Left renal pelvis (tissue), 4 donors: ENCODE results near the gene GABRB2. TPM values are rescaled to one million over a fixed set of nuclear protein-coding genes. Genes with fewer than 3 reads are reported as not detected.

ENCODE experiments used
- DNase-seq, 4 donors: peaks; one replicate each; pipeline ENCODE4 v3.0.0-alpha.2; 2013; ENCODE audit warnings: low read depth in 4 of 4, low spot score in 3 of 4
- polyA plus RNA-seq, 4 donors: library from polyadenylated mRNA; unstranded; fragments of 120-200 nt; gene quantifications; one replicate each; pipeline ENCODE4 v1.2.1, GENCODE V29; 2013; ENCODE audit not compliant: insufficient read length in 4 of 4

Gene GABRB2
- polyA plus RNA-seq, 4 donors, result 0.60 to 2.6 (median 1.7) TPM

DNA sequence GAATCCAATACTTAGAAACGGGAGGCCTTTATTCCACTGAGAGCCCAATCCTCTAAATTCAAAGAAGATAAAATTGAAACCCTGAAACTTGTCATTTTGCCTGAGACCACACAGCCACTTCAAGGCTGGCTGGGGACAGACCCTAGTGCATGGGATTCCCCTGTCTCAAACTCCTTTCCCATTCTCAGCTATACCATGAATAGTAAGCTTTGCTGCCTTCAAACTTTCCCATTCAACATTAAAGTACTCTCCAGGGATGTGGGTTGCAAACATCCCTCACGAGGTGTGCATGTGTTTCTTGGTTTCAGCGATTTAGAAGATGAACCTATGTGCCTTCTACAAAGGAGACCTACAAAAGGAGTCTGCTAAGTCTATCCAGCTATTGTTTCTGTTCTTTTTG, 64.6 kb downstream of the GABRB2 start:
- no peak for DNase-seq

DNA sequence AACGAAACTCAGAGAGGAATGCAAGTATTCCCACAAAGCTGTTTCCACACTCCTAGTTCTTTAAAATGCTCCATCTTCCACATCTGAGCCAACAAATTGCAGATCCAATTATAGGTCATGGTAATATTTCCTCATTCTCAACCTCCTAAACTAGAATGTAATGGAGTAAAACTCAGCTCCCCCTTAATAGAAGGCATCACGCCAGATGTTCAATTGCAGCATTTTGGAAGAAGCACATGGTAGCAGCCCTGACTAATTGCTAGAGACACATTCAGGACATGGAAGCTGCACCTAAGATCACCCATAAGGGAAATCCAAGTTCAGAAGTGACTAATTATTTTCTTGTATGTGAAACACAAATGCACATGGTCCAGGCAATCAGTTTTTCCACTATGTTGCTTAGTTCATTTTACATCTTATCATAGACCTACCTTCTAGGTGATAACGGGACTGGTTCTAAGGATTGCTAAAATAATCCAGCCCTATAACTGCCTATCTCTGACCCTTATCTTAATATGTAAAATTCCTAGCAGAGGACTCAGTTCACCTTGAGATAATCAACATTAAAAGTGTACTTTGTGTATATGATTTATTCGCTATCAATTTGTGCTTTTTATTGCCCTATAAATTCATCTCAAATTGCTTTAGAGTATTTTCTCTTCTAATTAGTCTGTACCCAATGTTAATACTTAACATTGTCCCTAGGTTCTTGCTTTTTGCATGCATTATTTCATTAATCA, 75.1 kb downstream of the GABRB2 start:
- DNase-seq, result no peak

DNA sequence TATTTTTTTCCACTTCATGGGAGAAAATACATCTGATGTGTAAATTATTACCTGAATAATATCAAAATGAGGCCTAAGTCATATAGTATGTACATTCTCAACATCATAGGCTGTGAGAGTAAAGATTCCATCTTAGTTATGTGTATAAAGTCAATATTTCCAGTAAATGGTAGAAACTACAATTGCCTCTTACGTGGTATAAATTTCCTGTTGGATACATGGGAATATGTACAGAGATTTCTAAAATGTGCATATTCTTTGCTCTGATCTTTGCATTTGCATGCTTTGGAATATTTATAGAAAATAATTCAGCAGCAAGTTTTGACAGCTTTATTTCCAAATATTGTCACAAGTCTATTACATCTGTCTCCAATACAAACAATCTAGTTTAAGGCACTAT, 78.8 kb downstream of the GABRB2 start:
- DNase-seq, result no peak

DNA sequence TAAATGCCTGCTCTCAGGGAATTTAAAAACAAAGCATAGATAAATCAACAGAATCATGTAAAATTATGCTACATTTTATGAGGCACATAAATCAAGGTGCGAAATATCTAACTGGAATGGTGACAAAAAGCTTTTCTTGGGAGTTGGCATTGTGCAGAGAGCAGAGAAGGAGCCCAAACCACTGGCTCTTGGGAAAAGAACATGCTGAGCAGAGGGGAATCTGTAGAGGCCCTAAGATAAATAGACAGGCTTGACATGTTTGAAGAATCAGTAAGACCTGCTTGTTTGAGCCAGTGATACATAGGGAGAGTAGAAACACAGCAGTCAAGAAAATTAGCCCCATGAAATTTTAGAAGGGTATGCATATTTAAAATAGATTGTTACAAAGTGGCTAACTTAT, 85.8 kb downstream of the GABRB2 start:
- DNase-seq, result no peak

DNA sequence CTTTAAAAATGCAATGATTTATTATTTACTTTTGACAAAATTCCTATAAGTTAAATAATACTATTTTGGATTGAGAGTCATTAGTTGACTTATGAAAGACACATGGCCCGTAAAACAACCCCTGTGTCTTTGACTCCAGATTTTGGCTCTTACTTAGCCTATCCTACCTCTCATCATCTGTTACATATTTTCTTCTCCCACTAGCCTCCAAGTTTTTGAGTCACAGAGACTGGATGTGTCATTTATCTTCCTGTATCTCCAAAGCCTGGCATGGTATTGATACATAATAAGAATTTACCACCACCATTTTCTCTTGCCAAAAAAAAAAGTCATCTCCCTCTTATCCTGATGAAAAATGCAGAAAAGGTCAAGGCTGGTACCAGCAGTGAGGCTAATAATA, 99.9 kb downstream of the GABRB2 start:
- no peak for DNase-seq

DNA sequence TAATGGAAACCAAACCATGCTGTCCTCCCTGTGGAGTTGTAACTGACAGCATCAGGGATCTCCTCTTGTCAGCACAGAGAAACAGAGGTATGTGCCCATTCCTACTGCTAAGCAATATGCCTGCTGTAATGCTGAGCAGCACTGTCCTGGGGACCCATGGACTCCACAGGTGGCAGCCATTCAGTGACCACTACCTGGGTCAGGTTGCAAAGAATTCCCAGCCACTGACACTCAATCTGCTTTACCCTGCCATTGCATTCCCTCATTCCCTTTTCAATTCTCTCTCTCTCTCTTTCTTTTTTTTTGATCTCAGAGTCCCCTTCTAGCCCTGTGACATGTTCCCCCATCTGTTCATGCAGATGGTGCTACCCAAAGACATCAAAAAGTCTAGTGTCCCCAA, 104.1 kb downstream of the GABRB2 start:
- no peak for DNase-seq

DNA sequence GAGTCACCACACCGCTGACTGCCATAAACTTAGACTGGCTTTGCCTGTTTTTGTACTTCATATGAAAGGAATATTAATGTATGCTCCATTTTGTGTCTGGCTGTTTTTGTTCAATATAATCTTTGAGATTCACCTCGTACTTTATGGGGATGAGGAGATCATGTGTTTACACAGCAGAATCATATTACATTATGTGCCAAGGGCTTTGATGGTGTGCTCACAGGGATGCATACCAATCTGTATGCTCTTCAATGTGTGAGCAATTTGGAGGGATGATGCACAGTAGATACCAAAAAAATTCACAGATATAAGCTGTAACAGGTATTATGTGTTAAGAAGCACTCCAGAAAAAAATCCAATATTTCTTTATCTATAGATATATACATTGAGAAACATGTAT, 113.7 kb downstream of the GABRB2 start:
- no peak for DNase-seq

DNA sequence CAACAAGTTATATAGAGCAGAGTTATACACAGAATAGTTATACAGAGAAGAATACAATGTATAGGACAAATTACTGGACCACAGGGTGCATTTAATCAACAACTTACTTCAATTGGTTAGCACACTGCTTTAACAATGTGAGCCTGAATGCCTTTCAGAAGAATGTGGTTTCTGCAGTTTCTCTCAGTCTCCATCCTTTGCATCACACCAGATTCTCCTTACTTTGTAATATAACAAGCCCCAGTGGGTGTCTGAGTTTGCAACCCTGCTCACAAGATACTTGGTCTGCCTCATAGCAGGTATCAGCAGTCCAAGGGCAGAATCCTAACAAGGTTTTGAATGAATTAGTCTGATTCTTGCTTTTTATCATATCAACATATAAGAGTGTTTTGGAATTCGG, 114.6 kb downstream of the GABRB2 start:
- no peak for DNase-seq

DNA sequence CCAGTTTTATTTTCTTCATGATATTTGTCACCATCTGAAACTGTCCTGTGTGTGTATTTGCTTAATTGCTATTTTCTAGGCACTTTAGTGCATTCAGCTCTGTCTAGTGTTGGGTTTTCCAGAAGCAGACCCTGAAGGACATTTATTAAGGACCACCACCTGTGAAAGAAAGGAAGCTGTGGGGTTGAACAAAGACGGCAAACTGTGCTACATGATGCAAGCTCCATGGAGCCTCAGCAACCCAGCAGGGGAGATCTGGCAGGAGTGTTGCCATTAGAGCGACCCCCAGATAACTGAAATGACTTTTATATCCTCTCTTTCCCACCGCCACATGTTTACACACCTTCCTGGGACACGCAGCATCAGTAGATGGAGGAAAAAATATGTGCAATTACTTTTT, 125.5 kb downstream of the GABRB2 start:
- no peak for DNase-seq

DNA sequence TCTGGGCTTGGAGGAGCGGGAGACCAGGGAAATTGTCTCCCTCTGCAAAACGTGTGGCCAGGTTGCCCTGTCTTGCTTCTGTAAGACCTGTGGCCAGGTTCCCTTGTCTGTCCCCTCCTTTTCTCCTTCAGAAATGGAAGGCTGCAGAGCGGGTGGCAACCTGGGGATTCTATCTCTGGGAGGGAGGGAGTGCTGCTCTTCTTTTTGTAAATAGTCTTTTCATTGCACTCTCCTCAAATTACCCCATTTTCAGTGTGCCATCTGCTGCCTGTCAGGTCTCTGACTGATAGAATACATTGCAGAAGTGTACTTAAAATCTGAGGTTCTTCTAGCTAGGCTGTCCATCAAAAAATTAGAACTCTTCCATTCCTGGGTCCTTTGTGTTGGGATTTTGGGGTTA, 126.0 kb downstream of the GABRB2 start:
- DNase-seq, result peak in 1 of 4 donors; percentile 14

DNA sequence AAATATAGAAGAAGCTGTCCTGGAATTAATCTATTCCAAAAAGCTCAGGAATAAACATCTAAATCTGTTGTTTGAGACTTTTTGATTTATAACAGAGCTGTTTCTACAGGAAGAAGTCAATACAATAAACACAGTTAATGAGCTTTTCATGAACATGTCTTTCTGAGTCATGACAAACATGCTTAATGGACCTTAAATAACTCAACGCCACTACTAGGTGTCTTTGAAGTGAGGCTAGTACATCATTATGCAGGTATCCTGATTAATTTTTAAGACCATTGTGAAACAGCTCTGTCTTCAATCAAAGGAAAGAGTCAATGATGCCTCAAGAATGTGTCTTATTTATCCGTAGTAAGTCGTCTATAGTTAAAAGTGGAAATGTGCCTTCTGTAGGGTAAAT, 131.6 kb downstream of the GABRB2 start:
- no peak for DNase-seq

DNA sequence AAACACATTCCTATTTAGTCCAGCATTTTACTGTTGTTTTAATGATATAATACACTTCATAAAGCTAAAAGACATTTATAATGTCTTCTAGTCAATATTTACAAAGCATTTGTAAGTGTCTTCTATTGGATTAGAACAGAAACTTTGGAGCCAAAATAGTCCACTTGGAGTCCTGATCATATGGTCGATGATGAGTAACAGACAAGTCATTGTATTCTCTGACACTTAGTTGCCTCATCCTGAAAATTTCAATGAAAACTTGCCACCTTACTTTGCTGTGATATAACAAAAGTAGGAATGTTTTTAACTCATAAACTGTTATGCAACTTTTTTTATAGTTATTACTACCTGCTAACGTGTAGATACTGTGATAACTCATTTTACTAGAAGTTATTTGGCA, 132.5 kb downstream of the GABRB2 start:
- no peak for DNase-seq

DNA sequence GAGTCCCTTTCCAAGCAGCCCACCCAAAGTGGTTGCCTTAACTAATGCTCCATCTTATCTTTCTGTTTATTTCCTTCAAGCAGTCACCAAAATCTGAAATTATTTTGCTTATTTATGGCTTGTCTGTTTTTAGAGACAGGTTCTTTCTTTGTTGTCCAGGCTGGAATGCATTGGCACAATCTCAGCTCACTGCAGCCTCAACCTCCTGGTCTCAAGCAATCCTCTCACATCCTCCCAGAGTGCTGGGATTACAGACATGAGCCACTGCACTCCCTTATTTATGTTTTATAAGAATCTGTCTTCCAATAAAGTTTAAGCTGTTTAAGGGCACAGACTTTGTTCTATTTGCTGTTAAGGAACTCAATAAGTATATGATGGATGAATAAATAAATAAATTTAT, 133.7 kb downstream of the GABRB2 start:
- DNase-seq, result no peak

DNA sequence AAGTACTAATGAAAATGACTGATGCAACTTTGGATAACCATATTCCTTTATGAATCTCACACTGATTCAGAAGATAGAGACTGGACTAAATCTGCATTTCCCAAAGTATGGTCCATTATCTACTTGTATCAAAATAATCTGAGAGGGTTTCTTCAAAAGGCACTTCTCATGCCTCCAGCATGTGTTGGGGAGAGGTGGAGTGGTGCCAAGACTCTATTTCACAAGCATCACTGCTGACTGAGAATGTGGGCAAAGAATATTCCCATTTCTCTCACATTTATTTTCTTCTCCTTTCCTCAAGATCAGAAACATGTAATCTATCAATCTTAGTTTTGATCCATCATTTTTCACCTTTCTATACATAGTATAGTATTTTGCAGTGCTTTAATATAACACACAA, 135.4 kb downstream of the GABRB2 start:
- DNase-seq, result no peak

DNA sequence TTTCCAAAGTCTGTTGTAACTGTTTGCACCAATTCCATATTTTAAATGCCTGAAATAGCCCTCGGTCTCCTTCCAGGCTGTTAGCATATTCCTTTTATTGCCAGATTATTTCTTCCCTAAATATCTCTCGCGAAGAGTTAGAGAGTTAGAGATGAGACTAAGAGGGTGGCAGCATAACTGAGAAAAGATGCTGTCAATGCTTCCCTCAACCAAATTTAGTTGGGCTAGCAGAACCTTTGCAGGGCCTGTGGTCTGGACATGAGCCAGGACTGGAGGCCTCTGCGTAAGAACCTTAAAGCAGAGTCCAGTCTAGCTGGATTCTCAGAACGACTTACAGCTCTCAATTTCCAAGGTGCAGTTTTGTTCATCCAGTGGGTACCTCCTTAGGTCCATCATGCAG, 135.9 kb downstream of the GABRB2 start:
- DNase-seq, result no peak

DNA sequence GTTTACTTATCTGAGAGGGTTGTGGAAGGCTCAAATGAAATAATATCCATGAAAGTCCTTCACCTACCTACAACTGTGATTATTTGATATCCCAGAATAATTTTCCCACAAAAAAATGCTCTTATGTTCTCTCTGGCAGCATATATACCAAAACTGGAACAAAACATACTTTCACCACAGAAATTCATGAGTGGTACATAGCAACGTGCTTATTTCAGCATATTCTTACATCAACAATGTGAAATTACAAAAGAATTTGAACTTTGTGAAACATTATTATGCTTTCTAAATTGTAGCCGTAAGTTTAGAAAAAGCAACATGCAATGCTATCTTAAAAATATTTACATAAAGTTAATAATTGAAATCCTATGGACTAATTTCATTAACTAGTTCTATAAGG, 137.1 kb downstream of the GABRB2 start:
- no peak for DNase-seq

DNA sequence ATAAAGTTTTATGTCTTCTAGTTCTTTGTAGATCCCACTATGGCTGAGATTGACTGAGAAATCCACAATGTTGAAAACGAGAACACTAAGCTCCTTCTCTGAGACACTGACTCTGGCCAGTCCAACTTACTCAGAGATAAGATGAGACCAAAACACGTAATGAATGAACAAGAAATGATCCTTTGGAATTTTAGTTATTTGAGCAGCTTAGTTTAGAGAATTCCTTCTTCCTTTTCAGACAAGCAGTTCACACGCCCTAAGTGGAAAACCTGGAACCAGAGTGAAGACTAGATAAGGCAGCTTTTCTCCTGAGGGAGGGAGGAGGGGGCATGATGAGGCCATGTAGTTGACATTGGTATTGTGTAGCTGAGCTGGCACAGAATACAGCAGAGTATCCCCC, 139.6 kb downstream of the GABRB2 start:
- no peak for DNase-seq

DNA sequence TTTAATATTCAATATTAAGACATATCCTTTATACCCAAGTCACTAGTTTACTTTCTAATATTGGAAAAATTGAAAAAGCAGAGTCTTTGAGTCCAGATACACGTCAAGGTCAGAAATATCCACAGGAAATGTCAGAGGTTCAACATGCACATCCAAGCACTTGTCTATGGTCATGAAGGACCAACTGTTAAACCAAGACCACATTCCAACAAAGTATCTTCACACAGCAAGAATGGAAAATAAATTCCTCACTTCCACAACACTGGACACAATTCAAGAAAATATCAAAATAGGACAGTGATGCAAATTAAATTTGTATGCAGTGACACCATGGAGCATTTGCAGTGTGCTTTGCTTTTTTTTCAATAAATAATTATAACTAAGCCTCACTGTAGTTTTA, 142.5 kb downstream of the GABRB2 start:
- no peak for DNase-seq

DNA sequence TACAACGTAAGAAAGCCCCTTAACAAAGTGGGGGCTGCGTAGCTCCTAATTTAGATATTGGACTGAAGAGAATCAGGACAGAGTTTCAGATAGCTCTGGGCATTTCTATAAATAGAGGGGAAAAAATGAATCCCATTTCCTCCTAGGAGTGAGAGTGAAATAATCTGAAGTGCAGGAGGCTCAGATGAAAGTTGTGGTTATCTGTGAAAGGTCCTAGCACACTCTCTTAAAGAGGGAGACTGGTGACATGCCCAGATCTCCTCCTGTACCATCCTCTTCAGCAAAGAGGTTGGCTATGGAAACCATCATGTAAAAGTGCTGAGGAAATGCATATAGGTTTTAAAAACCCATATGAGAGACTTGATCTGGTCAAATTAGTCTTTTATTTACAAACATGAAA, 143.4 kb downstream of the GABRB2 start:
- no peak for DNase-seq

DNA sequence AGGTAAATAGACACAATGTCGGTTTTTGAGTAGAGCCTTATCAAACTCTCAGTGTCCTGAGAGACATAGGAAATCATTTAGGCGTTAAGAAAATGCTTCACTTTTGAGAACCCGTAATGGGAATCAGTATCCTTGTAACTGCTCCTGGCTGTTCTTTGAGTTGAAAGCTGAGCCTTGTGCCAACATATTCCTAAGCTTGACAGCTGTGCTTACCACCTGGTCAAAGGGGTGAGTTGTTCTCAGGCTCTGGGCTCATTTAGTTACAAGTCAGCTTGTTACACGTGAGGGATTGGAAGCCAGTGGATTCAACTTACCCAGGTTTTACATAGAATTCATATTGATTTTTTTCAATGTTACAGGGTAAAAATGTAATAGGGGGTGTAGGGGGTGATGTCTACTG, 145.9 kb downstream of the GABRB2 start:
- no peak for DNase-seq

DNA sequence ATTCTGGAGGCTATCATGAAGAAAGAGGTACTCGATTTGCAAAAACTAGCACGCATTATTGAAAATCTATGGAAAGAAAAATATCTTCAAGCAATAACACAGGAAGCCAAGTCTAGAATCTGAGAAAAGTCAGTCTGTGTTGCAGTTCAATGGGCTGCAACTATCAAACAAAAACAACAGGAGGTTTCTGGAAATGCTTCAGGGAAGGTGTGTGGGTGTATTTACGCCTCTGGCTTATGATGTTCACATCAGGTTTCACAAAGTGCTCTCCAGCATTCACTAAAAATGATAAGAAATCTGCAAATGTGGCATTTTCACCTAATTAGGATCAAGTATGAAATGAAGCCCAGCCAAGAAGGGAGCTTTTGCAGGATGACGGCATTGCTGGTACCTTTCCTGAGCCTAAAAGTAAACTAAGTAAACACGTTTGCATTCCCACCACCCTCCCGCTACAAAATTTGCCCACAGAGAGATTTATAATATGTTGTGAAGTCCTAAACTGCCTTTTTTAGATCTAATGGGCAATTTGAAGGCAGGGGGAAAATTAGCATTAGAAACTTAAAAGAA, 146.4 kb downstream of the GABRB2 start:
- no peak for DNase-seq

DNA sequence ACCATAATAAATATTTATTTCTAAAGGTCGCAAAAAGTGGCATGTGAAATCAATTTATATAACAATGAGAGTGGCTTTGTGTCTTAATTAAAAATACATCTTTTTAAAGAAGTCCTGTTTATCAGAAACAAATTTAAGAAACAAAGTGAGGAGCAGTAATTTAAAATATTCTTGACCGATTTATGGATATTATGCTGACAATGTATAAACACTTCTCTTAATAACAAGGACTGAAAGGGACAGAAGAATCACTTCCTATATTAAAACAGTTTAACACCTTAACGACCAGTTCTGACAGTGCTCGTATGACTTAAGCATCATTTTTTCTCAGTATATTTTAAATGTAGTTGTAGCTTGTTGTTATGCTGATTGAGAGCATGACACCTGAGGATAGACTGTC, 149.1 kb downstream of the GABRB2 start:
- DNase-seq, result no peak

DNA sequence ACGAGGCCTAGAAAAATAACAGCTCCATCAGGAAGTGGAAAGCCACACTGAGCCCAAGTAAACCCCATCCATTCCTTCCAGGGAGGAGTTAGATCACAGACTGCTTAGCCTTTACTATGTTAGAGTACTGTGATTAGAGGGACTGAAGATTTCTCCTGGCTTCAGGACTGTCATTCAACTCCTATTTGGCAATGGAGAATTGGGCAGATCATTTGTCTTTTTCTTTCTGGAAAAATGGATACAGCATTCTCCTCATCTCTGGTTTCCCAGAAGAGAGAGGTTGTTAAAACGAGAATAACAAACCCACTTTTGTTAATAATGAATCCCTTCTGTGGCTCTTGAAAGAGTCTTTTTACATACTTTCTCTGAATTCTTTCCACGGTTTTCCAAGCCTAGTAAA, 150.4 kb downstream of the GABRB2 start:
- DNase-seq, result no peak
